ENCODE measurements around the gene C2CD4B. TPM values are rescaled to one million over a fixed set of nuclear protein-coding genes. Genes with fewer than 3 reads are reported as not detected.

C2CD4B gene
- total RNA-seq, 1 experiment from 2014 or later = 0.13 TPM

DNA sequence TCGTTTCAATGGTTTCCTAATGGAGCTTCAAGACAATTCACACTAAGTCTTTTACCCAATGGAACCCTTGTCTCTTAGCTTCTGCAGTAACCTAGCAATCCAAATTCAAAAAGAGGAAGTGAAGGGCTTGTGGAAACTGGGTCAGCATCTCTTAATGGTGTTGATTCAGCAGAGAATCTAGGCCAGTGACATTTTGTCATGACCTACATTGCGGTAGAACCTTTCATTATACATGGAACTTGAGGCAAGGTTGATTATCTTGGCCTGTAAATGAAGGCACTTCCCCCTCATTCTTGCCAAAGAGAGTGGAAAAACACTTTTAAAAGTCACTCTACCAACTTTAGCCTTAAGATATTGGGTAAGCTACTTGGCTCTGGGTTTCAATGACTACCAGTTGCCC lies 42.8 kb downstream of the C2CD4B start:
- H3K27ac ChIP-seq (ENCODE audit: insufficient read length, low read depth, low read length) = no peak overlapping the region
- no peak overlapping the region for H2BK5ac ChIP-seq (ENCODE audit: insufficient read length, low read length)
- TF ChIP-seq, protein P1, sequence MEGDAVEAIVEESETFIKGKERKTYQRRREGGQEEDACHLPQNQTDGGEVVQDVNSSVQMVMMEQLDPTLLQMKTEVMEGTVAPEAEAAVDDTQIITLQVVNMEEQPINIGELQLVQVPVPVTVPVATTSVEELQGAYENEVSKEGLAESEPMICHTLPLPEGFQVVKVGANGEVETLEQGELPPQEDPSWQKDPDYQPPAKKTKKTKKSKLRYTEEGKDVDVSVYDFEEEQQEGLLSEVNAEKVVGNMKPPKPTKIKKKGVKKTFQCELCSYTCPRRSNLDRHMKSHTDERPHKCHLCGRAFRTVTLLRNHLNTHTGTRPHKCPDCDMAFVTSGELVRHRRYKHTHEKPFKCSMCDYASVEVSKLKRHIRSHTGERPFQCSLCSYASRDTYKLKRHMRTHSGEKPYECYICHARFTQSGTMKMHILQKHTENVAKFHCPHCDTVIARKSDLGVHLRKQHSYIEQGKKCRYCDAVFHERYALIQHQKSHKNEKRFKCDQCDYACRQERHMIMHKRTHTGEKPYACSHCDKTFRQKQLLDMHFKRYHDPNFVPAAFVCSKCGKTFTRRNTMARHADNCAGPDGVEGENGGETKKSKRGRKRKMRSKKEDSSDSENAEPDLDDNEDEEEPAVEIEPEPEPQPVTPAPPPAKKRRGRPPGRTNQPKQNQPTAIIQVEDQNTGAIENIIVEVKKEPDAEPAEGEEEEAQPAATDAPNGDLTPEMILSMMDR (conservative IDR thresholded peaks at IDR 0.05) = no peak
- no peaks in the 10 kb centered on the region for H3K79me2 ChIP-seq (ENCODE audit: insufficient read depth, low read length)
- WGBS (ENCODE audit: extremely low coverage, insufficient read length, low lambda C conversion rate) = no CpG with 5 or more reads among the region's 2 CpGs
- no peak overlapping the region for H3T11ph ChIP-seq (ENCODE audit: low read length)
- no peaks in the 10 kb centered on the region for H3K9me3 ChIP-seq (ENCODE audit: control insufficient read depth, low read depth, low read length)
- H4K91ac ChIP-seq (ENCODE audit: insufficient read length, low read depth, low read length) = no peak overlapping the region
- DNase-seq = no peak
- no peaks in the 10 kb centered on the region; the same call in 1 of the 2 replicates for H3K27me3 Mint-ChIP-seq (ENCODE audit: low read depth)
- H4K8ac ChIP-seq (replicated peaks; ENCODE audit: insufficient read length, low read depth, low read length) = no peak overlapping the region
- H3K4me1 Mint-ChIP-seq = peaks cover 0 to 12% of the 10 kb centered on the region in 2 experiments; a peak in 2 of 4 replicates
- no peak overlapping the region for H3K4ac ChIP-seq (ENCODE audit: low read depth, low read length)
- H4K5ac ChIP-seq (ENCODE audit: insufficient read length, low read depth, low read length) = no peak overlapping the region
- H3K9me3 Mint-ChIP-seq = peaks cover 9 to 11% of the 10 kb centered on the region in 2 experiments; a peak in 4 of 5 replicates
- H2AK5ac ChIP-seq (ENCODE audit: insufficient read length, low read length) = no peak overlapping the region
- H3K23me2 ChIP-seq (ENCODE audit: insufficient read length, low read depth, low read length, poor library complexity, severe bottlenecking) = no peaks in the 10 kb centered on the region
- no peak overlapping the region for H3K27ac Mint-ChIP-seq
- H3K4me1 ChIP-seq (ENCODE audit: insufficient read depth, low read length) = peaks cover 7% of the 10 kb centered on the region
- no peaks in the 10 kb centered on the region for H3K79me1 ChIP-seq (ENCODE audit: insufficient read depth, low read depth, low read length, poor library complexity, severe bottlenecking)
- no peak overlapping the region for H2AFZ ChIP-seq (ENCODE audit: low read length)
- H3K23ac ChIP-seq (ENCODE audit: insufficient read length, low read depth, low read length) = no peak overlapping the region
- H2BK120ac ChIP-seq (ENCODE audit: low read depth, low read length, poor library complexity, severe bottlenecking) = no peak overlapping the region
- H4K20me1 ChIP-seq (ENCODE audit: control insufficient read depth, insufficient read depth, insufficient read length) = no peaks in the 10 kb centered on the region
- H3K56ac ChIP-seq (ENCODE audit: insufficient read length, low read depth, low read length) = no peak overlapping the region
- no peak overlapping the region for H2BK12ac ChIP-seq (ENCODE audit: insufficient read length, low read depth, low read length)
- no peak overlapping the region for H2BK15ac ChIP-seq (ENCODE audit: low read depth, low read length)
- H3K18ac ChIP-seq (ENCODE audit: insufficient read length, low read depth, low read length) = no peak overlapping the region
- peaks cover 0 to 8% (median 1%) of the 10 kb centered on the region in 3 experiments; a peak in 3 of 7 replicates for H3K36me3 Mint-ChIP-seq (ENCODE audit: insufficient read depth in 1 of 3, low read depth in 3 of 3)
- H3K14ac ChIP-seq (ENCODE audit: insufficient read depth, low read length) = no peak overlapping the region
- H3K9ac ChIP-seq (ENCODE audit: extremely low read depth, insufficient read length, low read length) = no peak overlapping the region
- H3K4me3 Mint-ChIP-seq = no peak overlapping the region
- H3K4me2 ChIP-seq (ENCODE audit: insufficient read depth, insufficient read length, low read length) = no peak overlapping the region
- H2BK20ac ChIP-seq (ENCODE audit: low read depth, low read length, poor library complexity, severe bottlenecking) = no peak overlapping the region
- H3K27me3 ChIP-seq (ENCODE audit: insufficient read depth, low read length) = no peaks in the 10 kb centered on the region
